Stomach (tissue), 9 donors: ENCODE results near the gene TP53I13. TPM values are rescaled to one million over a fixed set of nuclear protein-coding genes. Genes with fewer than 3 reads are reported as not detected.

Source experiments
- DNase-seq, 2 donors: peaks; one replicate each; pipeline versions ENCODE4 v3.0.0 to v3.0.0-alpha.2; 2013 to 2019
- H3K27ac ChIP-seq, 5 donors: fragments of 200-600 bp in 4 of 5; sonication (generic) in 4 of 5; one replicate each; pipeline ENCODE4 v1.5.1; 2013 to 2019; ENCODE audit warnings: mild to moderate bottlenecking in 1 of 5, moderate library complexity in 1 of 5
- H3K27me3 ChIP-seq, 3 donors: fragments of 200-600 bp; sonication (generic); one replicate each; pipeline ENCODE4 v1.5.1; 2017 to 2019; ENCODE audit warnings: mixed run types in 1 of 3
- H3K36me3 ChIP-seq, 4 donors: fragments of 200-600 bp; sonication (generic); 1 replicate in 3 of 4; 2 replicates in 1 of 4; pipeline ENCODE4 v1.5.1; 2016 to 2019
- H3K4me1 ChIP-seq, 4 donors: fragments of 200-600 bp; sonication (generic); one replicate each; pipeline ENCODE4 v1.5.1; 2016 to 2019
- H3K4me3 ChIP-seq, 4 donors: fragments of 200-600 bp; sonication (generic) in 3 of 4; one replicate each; pipeline ENCODE4 v1.5.1; 2016 to 2019; ENCODE audit warnings: mild to moderate bottlenecking in 1 of 4
- H3K9me3 ChIP-seq, 4 donors: fragments of 200-600 bp; sonication (generic); one replicate each; pipeline ENCODE4 v1.5.1; 2016 to 2019
- CTCF ChIP-seq, 7 experiments: fragments of 450-650 bp in 4 of 7; fragments of 200-600 bp in 3 of 7; sonication (generic) in 3 of 7; IDR thresholded peaks; one replicate each; pipeline ENCODE4 v1.5.1; 2016 to 2019; ENCODE audit warnings: antibody characterized with exemption in 7 of 7, control low read depth in 2 of 7, mild to moderate bottlenecking in 1 of 7
- EP300 ChIP-seq: sonication (generic); formaldehyde crosslinking; IDR thresholded peaks from one replicate; pipeline ENCODE4 v1.6.1; 2017; ENCODE audit warnings: antibody characterized with exemption
- POLR2A ChIP-seq, 4 donors: fragments of 450-650 bp; IDR thresholded peaks; one replicate each; pipeline ENCODE4 v1.6.1; 2016; ENCODE audit warnings: antibody characterized with exemption in 4 of 4, control low read depth in 2 of 4, mild to moderate bottlenecking in 1 of 4, moderate library complexity in 1 of 4
- POLR2AphosphoS5 ChIP-seq, 3 donors: sonication (generic); formaldehyde crosslinking; IDR thresholded peaks; one replicate each; pipeline ENCODE4 v1.6.1; 2016; ENCODE audit warnings: antibody characterized with exemption in 3 of 3
- WGBS, 5 donors: extraction: QIAGEN DNeasy Blood & Tissue Kit in 3 of 5; methylation state at CpG; one replicate each; pipeline versions ENCODE4 v1.1.5 to v1.1.7; 2013 to 2018; 5-methylcytosine and 5-hydroxymethylcytosine counted together
- intact Hi-C: fragments of 100-400 bp; cut with DNase I; formaldehyde crosslinking; loops from one replicate; pipeline ENCODE4 v1.15.1; 2023; ENCODE audit warnings: low total_unique reads
- polyA plus RNA-seq, 3 donors: library from polyadenylated mRNA; stranded (reverse); fragments of 200-250 nt; gene quantifications; one replicate each; pipeline ENCODE4 v1.2.3, GENCODE V29; 2013
- total RNA-seq, 5 donors: library from RNA; depleted of rRNA; stranded (reverse); fragments of >200 nt; gene quantifications; one replicate each; pipeline versions ENCODE4 v1.1.0 to v1.2.3, GENCODE V29; 2014 to 2016
- donor health status: healthy with polysubstance abuse.
- donor health status: Bipolar disorder and iron deficiency.
- donor health status: healthy.

The TP53I13 gene
- total and polyA plus RNA-seq, 8 donors = 27.7 to 299 (median 64.1) TPM

GRCh38 chr17:29618272-29619065 lies 50.0 kb downstream of the TP53I13 start:
- intact Hi-C loops = no loop called here
- DNase-seq = no peak
- peak overlapping the region; percentile 36 to 58 (median 41) for H3K4me3 ChIP-seq
- TF ChIP-seq POLR2A (IDR thresholded peaks at IDR 0.05) (no peak), CTCF (IDR thresholded peaks at IDR 0.05) (no peak), EP300 (no peak), POLR2AphosphoS5 (IDR thresholded peaks at IDR 0.05) (no peak)
- no peaks in the 10 kb centered on the region for H3K9me3 ChIP-seq
- H3K27ac ChIP-seq = peak overlapping the region in 4 of 5 donors; percentile 45 to 56 (median 52)
- H3K27me3 ChIP-seq = peaks cover 0 to 58% (median 26%) of the 10 kb centered on the region in 3 donors
- peaks cover 62 to 80% (median 72%) of the 10 kb centered on the region in 4 donors for H3K4me1 ChIP-seq
- H3K36me3 ChIP-seq = no peaks in the 10 kb centered on the region
- 36 to 59% (median 43%) methylated on average over 12 to 22 of the region's 22 CpGs for WGBS, 5 donors

DNA sequence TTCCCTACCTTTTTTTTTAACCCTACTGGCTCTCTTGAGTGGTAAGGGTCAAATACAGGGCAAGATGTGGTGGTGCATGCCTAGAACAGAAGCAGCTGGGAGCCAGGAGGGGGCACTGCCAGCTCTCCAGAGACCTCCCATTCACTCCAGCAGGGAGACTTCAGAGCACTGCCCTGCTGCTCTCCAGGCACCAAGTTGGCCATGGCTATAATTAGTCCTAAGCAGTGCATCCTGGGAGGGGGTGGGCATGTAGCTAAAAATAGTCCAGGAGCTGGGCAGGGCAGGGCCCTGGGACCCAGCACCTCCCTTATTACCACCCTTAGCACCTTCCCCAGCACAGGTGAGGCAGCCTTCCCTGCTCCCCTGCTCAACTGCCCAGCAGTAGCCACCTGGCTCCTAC lies 50.8 kb downstream of the TP53I13 start:
- no peaks in the 10 kb centered on the region for H3K9me3 ChIP-seq
- peak in 1 of 2 donors; percentile 58 for DNase-seq
- intact Hi-C loops = no loop called here
- H3K4me3 ChIP-seq = no peak overlapping the region
- H3K27me3 ChIP-seq = peaks cover 0 to 51% (median 26%) of the 10 kb centered on the region in 3 donors
- H3K4me1 ChIP-seq = peaks cover 55 to 74% (median 64%) of the 10 kb centered on the region in 4 donors
- H3K27ac ChIP-seq = no peak overlapping the region
- TF ChIP-seq POLR2A (IDR thresholded peaks at IDR 0.05) (no peak), EP300 (no peak), POLR2AphosphoS5 (IDR thresholded peaks at IDR 0.05) (no peak), CTCF (IDR thresholded peaks at IDR 0.05) (no peak)
- H3K36me3 ChIP-seq = no peaks in the 10 kb centered on the region

DNA sequence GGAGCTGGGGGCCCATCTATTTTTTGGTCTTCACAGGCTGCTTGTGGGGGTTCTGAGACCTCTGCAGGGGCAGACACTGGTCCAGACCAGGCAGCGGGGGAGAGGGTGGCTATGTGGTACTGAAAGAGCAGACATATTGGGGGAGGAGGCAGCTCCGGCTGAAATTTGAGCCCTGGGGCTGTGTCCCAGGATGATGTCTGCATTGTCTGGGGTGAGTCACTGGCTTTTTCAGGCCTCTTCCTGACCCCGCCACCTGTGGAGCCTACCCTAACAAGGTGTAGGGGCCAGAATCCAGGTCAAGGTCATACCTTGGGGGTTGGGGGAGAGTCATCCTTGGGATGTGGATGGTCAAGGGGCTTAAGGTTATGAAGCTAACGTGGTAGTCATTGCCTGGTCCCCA lies 51.8 kb downstream of the TP53I13 start:
- 92 to 96% (median 93%) methylated on average over 4 of the region's 4 CpGs for WGBS, 5 donors
- intact Hi-C loops = no loop called here
- no peak for DNase-seq
- Histone ChIP-seq H3K9me3 (no peaks in the 10 kb centered on the region), H3K4me3 (no peak overlapping the region), H3K36me3 (no peaks in the 10 kb centered on the region), H3K27ac (no peak overlapping the region), H3K27me3 (peaks cover 0 to 41% (median 26%) of the 10 kb centered on the region in 3 donors), H3K4me1 (peaks cover 44 to 68% (median 54%) of the 10 kb centered on the region in 4 donors)
- TF ChIP-seq POLR2A (IDR thresholded peaks at IDR 0.05) (no peak), EP300 (no peak), CTCF (IDR thresholded peaks at IDR 0.05) (no peak), POLR2AphosphoS5 (IDR thresholded peaks at IDR 0.05) (no peak)

DNA sequence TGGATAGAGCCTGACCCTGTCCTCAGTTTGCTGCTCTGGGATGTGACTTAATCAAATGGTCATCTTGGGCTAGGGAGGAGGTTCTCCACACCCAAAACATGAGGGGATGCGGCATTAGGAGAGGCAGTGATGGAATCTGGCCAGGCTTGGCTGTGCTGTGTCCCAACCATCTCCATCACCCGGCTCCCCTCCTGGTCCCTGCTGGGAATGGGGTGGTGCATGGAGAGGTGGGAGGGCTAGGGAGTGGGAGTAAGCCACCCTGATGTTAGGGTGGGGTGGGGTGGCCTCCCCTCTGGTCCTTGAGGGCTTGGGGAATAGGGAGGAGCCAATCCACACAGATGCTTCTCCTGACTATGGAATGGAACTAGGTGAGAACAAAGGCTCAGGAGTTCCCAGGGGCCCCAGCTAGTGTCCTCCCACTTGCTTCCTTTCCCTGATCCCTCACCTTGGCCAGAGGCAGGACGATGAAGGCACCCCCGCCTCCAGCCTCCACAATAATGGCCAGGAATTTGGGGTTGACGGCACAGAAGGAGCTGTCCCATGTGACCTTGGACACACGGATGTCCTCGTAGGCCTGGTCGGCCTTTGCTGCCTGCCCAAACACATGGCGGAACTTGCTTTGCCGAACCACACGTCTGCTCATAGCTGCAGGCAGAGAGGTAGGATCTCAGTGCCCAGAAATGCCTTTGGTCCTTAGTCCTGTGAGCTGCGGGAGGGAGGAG lies 52.4 kb downstream of the TP53I13 start:
- H3K4me3 ChIP-seq = no peak overlapping the region
- intact Hi-C loops = no loop called here
- DNase-seq = no peak
- H3K36me3 ChIP-seq = no peaks in the 10 kb centered on the region
- peaks cover 0 to 37% (median 23%) of the 10 kb centered on the region in 3 donors for H3K27me3 ChIP-seq
- TF ChIP-seq POLR2A (IDR thresholded peaks at IDR 0.05) = no peak
- no peak for TF ChIP-seq EP300
- TF ChIP-seq CTCF (IDR thresholded peaks at IDR 0.05) = no peak
- TF ChIP-seq POLR2AphosphoS5 (IDR thresholded peaks at IDR 0.05) = no peak
- H3K27ac ChIP-seq = no peak overlapping the region
- 95 to 98% (median 98%) methylated on average over 10 to 12 of the region's 12 CpGs for WGBS, 5 donors
- H3K9me3 ChIP-seq = no peaks in the 10 kb centered on the region
- peaks cover 39 to 61% (median 47%) of the 10 kb centered on the region in 4 donors for H3K4me1 ChIP-seq
